Memory B cell (primary cell): Measurements from ENCODE around the gene SURF6.
A peak's percentile ranks its signal among the peaks of the same experiment; 100 is the strongest.

Experiments
- ATAC-seq: fragments of 150-1000 bp; cut with Tn5 transposase; 2 replicates; pipeline ENCODE4 v1.10.0; 2021; ENCODE audit warnings: low read depth, mild to moderate bottlenecking, moderate library complexity
- DNase-seq, 2 donors: peaks; one replicate each; pipeline ENCODE4 v3.0.0; 2022; ENCODE audit warnings: low spot score in 2 of 2
- H3K27ac Mint-ChIP-seq: one replicate; pipeline ENCODE4 v1.8.0; 2022; ENCODE audit warnings: mild to moderate bottlenecking, moderate library complexity, mixed read lengths
- H3K27me3 Mint-ChIP-seq: one replicate; pipeline ENCODE4 v1.8.0; 2022; ENCODE audit warnings: mixed read lengths
- H3K36me3 Mint-ChIP-seq: one replicate; pipeline ENCODE4 v1.8.0; 2022; ENCODE audit warnings: mild to moderate bottlenecking, mixed read lengths
- H3K4me1 Mint-ChIP-seq: one replicate; pipeline ENCODE4 v1.8.0; 2022; ENCODE audit warnings: mixed read lengths
- H3K4me3 Mint-ChIP-seq: one replicate; pipeline ENCODE4 v1.8.0; 2022; ENCODE audit warnings: mild to moderate bottlenecking, moderate library complexity, mixed read lengths
- H3K9me3 Mint-ChIP-seq: one replicate; pipeline ENCODE4 v1.8.0; 2022; ENCODE audit warnings: mixed read lengths

The SURF6 gene

DNA sequence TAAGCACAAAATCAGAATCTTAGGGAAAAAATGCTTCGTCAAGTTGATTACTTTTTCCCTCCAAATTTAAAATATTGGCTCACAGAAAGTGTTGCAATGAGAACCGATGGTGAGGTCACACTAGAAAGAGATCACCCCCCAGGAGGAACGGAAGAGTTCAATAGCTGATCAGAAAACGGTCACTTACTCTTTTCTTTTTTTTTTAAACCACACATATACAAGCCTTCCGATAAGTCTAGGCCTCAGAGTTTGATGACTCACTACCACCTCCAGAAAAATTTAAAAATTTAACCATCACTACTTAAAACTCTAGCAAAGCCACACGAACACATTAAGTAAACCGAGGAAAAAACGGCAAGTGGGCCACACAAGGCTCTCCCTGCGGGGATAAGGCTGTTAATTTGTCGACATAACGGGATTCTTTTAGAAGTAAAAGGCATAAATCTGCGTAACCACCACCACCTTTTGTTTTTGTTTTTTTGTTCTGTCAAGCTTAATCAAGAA is 38.7 kb upstream of the SURF6 start:
- peaks cover 36% of the 10 kb centered on the region for H3K4me1 Mint-ChIP-seq
- no peak for ATAC-seq
- peak overlapping the region; percentile 95 for H3K4me3 Mint-ChIP-seq
- no peaks in the 10 kb centered on the region for H3K27me3 Mint-ChIP-seq
- H3K9me3 Mint-ChIP-seq: no peaks in the 10 kb centered on the region
- no peak for DNase-seq
- peaks cover 6% of the 10 kb centered on the region for H3K36me3 Mint-ChIP-seq
- H3K27ac Mint-ChIP-seq: peak overlapping the region; percentile 90

DNA sequence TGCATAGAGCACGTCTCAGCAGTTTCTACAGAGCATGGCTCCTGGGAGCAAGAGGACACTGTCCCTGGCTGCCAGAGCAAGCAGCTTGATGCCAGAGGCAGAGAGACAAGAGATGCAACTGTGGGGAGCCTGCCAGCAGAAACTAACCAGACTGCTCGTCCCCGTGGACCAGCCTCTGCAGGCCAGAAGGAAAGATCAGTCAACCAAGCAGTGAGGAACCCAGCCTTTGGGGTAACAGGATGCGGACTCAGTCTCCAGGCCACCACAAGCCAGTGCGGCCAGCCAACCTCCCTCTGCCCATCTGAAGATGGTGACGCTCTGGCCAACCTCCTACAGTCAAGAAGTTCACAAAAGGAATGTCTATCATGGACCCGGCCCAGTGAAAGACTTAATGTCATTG is 36.2 kb upstream of the SURF6 start:
- Mint-ChIP-seq H3K27me3 (no peaks in the 10 kb centered on the region), H3K36me3 (peaks cover 8% of the 10 kb centered on the region), H3K4me3 (peak overlapping the region; percentile 17), H3K27ac (no peak overlapping the region), H3K9me3 (no peaks in the 10 kb centered on the region), H3K4me1 (peaks cover 46% of the 10 kb centered on the region)
- ATAC-seq: no peak
- DNase-seq: no peak

DNA sequence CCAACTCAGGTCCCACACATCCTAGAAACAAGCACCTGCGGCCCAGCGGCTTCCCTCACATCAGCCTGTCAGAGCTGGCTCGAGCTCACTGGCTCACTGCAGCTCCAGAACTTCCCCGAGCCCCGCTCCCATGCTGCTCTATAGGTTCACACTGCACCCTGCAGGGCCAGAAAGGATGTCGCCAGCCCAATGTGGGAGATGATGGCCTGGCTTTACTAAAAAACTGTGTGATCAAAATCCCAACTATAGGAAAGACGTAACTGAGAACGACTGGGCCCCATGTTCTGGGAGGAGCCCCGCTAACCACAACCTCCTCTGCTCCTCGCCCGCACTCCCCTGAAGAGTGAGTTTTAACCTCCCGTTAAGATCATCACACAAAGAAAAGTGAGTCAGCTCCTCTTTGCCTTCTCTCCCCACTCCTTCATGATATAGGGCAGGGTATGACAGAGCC is 35.3 kb upstream of the SURF6 start:
- DNase-seq (no peak), ATAC-seq (no peak)
- Mint-ChIP-seq H3K9me3 (no peaks in the 10 kb centered on the region), H3K4me3 (peak overlapping the region; percentile 45), H3K27ac (peak overlapping the region; percentile 76), H3K36me3 (peaks cover 8% of the 10 kb centered on the region), H3K4me1 (peaks cover 46% of the 10 kb centered on the region), H3K27me3 (no peaks in the 10 kb centered on the region)

DNA sequence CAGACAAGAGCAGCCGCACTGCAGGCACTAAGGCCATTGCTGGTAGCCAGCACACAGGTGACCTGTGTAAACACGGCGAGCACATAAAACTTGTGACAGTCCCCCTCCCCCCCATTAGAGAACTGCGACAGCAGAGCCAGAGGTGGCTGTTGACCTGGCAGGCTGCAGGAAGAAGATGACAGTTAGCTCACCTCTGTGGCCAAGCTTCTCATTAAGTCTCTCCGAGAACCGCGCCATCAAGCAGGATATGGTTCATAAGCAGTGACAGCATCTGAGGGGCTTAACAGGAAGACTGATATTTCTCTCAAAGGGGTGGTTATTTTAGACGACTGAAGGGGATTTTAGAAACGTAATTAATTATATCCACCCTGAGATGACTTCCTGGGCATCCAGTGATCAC is 34.7 kb upstream of the SURF6 start:
- Mint-ChIP-seq H3K27ac (peak overlapping the region; percentile 76), H3K36me3 (peaks cover 9% of the 10 kb centered on the region), H3K4me1 (peaks cover 46% of the 10 kb centered on the region), H3K27me3 (no peaks in the 10 kb centered on the region), H3K4me3 (peak overlapping the region; percentile 6), H3K9me3 (no peaks in the 10 kb centered on the region)
- ATAC-seq (peak; percentile 38), DNase-seq (no peak)

DNA sequence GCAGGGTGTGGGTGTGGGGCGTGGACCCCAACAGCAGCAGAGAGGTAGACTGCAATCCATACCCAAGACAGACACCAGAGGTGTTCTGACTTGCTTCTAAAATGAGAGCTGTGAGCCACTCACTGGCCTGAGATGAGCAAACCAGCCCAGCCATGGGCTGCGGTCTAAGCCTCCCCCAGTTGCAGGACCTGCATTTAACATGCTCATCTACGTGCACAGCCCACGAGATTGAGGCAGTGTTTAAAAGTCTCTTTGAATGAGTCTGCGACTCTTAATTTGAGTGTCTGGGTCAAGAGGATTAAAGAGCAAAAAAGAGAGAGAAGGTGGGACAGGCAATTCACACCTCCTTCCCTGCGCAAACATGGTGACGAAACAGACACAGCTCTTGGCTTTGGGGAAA is 33.9 kb upstream of the SURF6 start:
- Mint-ChIP-seq H3K4me3 (no peak overlapping the region), H3K36me3 (peaks cover 10% of the 10 kb centered on the region), H3K27me3 (no peaks in the 10 kb centered on the region), H3K9me3 (no peaks in the 10 kb centered on the region), H3K27ac (peak overlapping the region; percentile 36), H3K4me1 (peaks cover 43% of the 10 kb centered on the region)
- DNase-seq (no peak), ATAC-seq (no peak)

DNA sequence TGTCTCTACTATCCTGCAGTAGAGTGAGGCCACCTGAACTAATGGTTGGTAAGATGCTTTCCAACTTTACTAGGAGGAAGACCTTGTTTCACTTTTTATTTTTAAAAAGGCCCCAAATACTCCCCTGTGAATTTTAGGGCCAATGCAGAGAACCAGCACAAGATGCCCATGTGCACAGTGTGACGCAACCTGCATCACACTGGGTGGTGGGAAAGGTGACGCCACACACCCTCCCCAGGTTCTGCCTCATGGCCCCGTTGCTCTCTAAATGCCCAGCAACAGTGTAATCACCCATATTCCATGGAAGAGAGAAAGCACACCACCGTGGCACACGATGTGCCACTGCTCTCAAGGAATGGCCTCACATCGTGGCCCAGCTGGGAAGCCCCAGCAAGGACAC is 33.4 kb upstream of the SURF6 start:
- H3K9me3 Mint-ChIP-seq: no peaks in the 10 kb centered on the region
- H3K4me1 Mint-ChIP-seq: peaks cover 38% of the 10 kb centered on the region
- DNase-seq: no peak
- peaks cover 10% of the 10 kb centered on the region for H3K36me3 Mint-ChIP-seq
- H3K27ac Mint-ChIP-seq: peak overlapping the region; percentile 36
- H3K27me3 Mint-ChIP-seq: no peaks in the 10 kb centered on the region
- ATAC-seq: no peak
- no peak overlapping the region for H3K4me3 Mint-ChIP-seq

DNA sequence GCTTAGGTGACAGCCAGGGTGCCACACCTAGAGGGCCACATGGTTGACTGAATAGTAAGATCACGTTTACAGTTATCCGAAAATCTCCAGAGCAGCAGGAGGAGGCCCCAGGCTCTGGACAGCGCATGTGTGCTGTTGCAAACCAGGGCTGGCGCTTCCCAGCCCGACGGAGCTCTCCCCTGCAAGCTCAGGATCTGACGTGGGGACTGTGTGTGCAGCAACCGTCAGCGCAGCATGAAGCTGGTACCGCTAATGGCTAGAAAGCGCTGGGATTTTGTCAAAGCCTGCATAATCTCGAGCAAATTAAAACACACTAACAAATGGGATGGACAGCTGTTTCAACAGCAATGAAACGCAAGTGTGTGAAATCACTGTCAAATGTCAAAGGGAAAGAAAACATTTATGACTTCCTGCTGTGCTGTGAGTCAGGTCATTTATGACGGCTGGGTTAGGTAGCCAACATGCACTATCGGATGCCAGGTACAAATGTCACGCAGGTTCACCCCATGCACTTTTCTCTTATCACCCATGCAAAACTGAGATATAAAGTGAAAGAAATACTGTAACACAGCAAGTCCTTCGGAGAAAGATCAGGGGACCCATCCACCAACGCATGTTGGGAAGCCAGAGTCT is 32.4 kb upstream of the SURF6 start:
- Mint-ChIP-seq H3K27ac (no peak overlapping the region), H3K27me3 (no peaks in the 10 kb centered on the region), H3K4me1 (peaks cover 38% of the 10 kb centered on the region), H3K4me3 (no peak overlapping the region), H3K9me3 (no peaks in the 10 kb centered on the region), H3K36me3 (peaks cover 19% of the 10 kb centered on the region)
- DNase-seq: no peak
- no peak for ATAC-seq

DNA sequence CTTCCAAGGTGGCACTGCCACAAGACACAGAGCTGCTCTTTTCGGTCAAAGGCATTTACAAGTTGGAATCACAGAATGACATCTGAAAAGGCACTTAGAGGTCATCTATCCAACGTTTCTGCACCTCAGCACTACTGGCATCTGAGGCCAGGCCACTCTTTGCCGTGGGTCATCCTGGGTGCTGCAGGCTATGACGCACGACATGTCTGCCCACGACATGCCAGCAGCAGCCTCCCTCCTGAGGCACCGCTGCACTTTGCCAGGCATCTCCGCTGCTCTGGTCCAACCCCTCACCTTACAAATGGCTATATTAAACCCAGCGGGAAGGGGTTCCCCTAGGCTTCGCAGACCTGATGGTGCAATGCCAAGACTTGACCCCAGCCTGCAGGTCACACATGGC is 31.8 kb upstream of the SURF6 start:
- Mint-ChIP-seq H3K27ac (no peak overlapping the region), H3K9me3 (no peaks in the 10 kb centered on the region), H3K36me3 (peaks cover 21% of the 10 kb centered on the region), H3K4me1 (peaks cover 38% of the 10 kb centered on the region), H3K27me3 (no peaks in the 10 kb centered on the region), H3K4me3 (no peak overlapping the region)
- DNase-seq (no peak), ATAC-seq (no peak)

DNA sequence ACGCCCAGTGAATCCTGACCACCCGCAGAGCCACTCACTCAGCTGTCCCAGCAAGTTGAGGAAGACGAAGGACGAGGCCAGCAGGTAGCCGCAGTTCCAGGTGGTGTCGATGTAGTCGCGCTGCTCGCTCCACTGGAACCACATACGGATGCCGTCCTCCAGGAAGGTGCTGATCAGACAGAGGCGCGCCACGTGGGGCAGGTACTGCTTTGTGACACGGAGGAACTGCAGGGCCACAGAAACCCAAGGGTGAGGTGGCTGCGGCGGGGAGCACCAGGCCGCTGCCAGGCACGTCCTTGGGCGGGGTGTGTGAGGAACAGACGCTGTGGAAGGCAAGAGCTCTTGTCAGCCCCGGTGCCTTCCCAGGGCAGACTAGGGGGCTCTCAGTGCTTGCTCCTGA is 31.2 kb upstream of the SURF6 start:
- ATAC-seq: no peak
- no peak for DNase-seq
- H3K36me3 Mint-ChIP-seq: peaks cover 23% of the 10 kb centered on the region
- no peak overlapping the region for H3K27ac Mint-ChIP-seq
- H3K27me3 Mint-ChIP-seq: no peaks in the 10 kb centered on the region
- no peaks in the 10 kb centered on the region for H3K9me3 Mint-ChIP-seq
- no peak overlapping the region for H3K4me3 Mint-ChIP-seq
- peaks cover 32% of the 10 kb centered on the region for H3K4me1 Mint-ChIP-seq

DNA sequence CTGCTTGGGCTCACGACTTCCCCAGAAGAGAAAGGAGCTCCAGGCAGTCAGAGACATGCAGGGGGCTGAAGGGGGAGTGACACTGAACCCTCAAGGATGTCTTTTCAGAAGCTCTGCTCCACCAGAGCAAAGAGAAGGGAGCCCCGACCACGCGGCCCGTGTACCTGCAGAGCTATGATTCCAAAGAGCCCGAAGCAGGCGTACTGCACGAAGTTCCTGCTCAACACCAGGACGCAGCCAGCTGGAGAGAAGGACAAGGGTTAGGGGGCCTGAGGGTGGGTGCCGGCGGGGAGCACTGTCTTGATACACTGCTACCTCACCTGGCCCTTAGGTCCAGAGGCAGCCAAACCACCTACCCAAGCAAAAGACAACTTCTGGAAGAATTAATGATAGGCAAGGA is 30.4 kb upstream of the SURF6 start:
- Mint-ChIP-seq H3K27ac (no peak overlapping the region), H3K9me3 (no peaks in the 10 kb centered on the region), H3K4me3 (no peak overlapping the region), H3K27me3 (no peaks in the 10 kb centered on the region), H3K36me3 (peaks cover 25% of the 10 kb centered on the region), H3K4me1 (peaks cover 26% of the 10 kb centered on the region)
- ATAC-seq (no peak), DNase-seq (no peak)

DNA sequence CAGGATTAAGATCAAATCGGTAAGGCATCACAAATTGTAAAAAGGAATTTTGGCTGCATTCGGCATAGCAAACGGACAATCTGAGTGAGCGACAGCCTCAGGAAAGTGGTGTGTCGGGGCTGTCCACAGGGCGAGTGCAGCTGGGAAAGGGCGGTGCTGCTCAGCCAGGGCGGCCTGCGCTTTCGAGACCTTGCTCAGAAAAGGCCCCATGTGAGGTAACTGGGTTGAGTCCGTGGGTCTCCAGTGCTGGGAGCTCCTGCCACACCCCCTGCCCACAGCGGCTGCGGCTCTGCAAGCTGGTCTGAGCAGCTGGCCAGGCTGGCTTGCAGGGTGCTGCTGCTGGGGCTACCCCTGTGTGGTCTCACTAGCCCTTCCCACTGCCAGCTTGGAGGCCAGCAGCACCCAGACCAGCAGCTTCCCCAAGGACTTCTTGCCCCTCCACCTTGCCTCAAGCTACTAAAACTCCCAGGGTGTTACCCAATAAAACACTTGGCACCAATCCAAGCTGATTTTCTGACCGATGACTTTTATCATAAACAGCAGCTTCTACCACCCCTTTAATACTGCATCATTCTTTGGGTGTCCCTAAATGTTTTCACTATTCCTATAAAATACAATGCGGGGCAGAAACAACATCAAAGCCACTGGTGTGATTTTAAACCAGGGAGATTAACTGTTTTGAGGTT is 26.5 kb upstream of the SURF6 start:
- Mint-ChIP-seq H3K27ac (no peak overlapping the region), H3K4me1 (peaks cover 11% of the 10 kb centered on the region), H3K36me3 (peaks cover 21% of the 10 kb centered on the region), H3K4me3 (no peak overlapping the region), H3K27me3 (no peaks in the 10 kb centered on the region), H3K9me3 (no peaks in the 10 kb centered on the region)
- DNase-seq: no peak
- no peak for ATAC-seq

DNA sequence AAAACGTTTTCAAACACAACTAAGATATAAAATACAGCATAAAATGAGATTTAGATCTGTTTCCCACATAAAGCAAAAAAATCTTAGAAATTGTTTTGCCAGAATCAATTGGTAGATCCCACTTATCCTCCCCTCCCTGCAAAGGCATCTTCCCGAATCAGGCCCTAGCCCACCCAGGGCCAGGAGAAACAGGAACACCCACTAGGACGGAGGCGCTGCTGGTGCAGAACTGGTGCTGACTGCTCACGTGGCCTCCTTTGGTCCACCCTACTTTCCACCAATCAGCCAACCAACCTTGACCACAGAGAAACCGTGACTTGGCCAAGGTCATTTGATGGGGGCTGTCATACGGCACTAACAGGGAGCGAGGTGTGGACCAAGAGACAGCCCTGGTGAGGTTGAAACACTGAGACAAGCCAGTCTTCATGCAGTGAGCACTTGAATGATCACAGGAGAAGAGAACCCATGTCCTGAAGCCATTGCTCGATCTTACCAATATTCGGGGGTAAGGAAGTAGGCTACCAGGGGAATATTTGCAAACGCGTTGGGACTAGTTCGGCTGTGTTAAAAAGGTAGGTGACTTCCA is 25.6 kb upstream of the SURF6 start:
- ATAC-seq: no peak
- Mint-ChIP-seq H3K27ac (no peak overlapping the region), H3K9me3 (no peaks in the 10 kb centered on the region), H3K4me3 (no peak overlapping the region), H3K27me3 (no peaks in the 10 kb centered on the region), H3K36me3 (peaks cover 21% of the 10 kb centered on the region), H3K4me1 (peaks cover 11% of the 10 kb centered on the region)
- DNase-seq: no peak

DNA sequence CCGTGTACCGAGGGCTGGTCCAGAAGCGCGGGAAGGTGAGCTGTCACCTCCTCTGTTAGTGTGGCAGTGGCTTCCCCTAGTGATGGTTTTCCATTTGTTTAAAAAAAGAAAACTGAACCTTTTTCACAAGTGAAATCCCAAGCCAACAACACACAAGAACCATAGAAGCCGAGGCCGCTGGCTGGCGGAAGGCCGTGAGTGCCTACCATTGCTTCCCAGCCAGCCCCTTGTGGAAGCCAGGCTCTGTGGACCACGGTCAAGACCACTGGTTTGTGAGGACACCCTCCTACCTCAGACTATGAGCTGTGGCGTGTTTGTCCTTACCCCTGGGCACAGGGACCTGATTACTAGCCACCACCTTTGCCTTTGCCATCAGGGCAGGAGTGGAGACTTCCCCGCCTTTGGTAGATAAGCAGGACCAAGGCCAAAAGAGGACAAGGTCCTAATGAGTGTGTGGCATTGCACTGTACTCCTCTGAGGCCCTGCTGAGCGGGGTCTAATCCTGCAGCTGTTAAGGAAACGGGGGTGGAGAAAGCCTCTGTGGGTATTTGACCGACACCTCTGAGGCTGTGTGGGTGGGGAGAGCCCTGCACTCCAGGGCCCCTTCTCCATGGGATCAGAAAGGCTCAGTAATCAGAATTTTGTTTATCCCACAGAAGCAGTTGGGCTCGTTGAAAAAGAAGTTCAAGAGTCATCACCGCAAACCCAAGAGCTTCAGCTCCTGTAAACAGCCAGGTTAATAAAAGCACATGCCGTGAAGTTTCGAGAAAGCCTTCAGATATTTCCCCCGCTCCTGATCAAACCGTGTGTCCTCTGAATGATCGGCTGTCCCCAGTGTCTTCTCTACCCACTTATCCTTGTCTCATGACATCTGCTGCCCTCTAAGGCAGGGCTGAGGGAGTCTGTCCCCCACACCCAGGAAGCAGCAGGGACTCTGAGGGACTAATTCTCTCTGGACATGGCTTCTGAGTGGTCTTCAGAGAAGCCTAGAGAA is 24.7 kb upstream of the SURF6 start:
- DNase-seq (no peak), ATAC-seq (no peak)
- no peak overlapping the region for H3K4me3 Mint-ChIP-seq
- H3K4me1 Mint-ChIP-seq: peaks cover 11% of the 10 kb centered on the region
- peaks cover 20% of the 10 kb centered on the region for H3K36me3 Mint-ChIP-seq
- no peaks in the 10 kb centered on the region for H3K9me3 Mint-ChIP-seq
- H3K27ac Mint-ChIP-seq: no peak overlapping the region
- no peaks in the 10 kb centered on the region for H3K27me3 Mint-ChIP-seq
